KG1 (cell line): Measurements from ENCODE around the gene C6orf141.

ENCODE experiments used
- DNase-seq: peaks from one replicate; lab custom pipeline; 2025; lab: John Stamatoyannopoulos, UW

The C6orf141 gene

DNA sequence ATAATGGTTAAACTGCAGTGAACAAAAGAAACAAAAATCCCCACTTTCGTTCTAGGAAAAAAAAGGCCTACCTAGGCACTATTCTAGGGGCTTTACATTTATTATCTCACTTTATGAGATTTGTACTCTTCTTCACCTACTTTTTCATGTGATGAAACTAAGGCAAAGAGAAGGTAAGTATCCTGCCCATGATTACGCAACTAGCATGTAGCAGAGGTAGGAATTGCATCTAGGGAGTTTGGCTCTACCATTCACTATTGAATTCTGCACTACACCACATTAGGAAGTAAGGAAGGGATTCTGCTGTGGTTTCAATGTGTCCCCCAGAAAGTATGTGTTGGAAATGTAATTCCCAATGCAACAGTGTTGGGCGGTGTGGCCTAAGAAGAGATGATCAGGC lies 11.4 kb upstream of the C6orf141 start:
- no peak for DNase-seq

DNA sequence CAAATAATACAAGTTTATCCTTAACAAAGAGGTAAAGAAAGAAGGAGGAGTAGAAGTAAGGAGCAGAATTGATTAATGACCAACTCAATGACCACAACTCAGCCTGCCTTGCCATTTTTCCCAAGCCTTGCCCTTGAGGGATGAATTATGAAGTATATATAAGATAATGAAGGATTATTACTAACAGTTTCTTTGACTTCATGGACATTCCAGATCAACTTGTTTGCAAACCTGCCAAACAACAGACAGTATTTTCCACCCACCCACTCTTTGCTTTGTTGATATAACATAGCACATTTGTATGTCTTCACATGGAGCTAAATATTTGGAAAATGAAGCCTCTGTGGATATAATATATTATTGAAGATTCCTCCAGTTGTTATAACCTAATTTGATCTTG lies 9.9 kb upstream of the C6orf141 start:
- no peak for DNase-seq

- DNase-seq = no peak
Observed at GRCh38 chr6:49541210-49541724, 9.2 kb upstream of the C6orf141 start.

- no peak for DNase-seq
Observed at GRCh38 chr6:49541936-49542335, 8.5 kb upstream of the C6orf141 start.

DNA sequence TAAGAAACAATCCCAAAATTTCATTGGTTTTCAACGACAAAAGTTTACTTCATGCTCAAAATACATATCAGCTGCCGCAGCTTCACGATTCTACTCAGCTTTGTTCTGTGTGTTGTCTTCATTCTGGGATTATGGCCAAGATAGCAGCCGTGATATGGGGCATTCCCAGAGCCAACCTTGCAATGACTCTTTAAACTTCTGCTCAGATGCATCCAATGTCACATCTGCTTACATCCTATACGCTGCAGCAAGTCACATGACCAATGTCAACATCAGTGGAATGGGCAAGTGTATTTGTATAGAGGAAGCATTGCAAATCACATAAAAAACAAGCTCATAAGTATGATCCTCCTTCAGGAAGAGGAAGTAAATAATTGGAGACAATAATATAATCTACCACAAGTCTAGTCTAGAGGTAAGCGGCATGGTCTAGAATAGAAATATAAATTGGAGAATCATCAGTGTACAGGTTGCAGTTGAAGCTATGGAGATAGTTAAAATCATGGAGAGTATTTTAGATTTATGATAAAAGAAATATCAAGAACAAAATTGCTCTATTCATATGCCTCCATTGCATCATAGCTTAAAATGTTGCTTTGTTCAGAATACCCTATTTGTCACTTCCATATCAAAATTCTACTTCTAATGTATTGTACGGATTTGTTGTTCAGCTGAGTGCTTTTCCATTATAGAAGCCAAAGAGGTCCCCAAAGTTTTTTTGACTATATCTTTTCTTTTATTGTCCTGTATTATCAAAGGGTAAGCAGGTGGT lies 7.2 kb upstream of the C6orf141 start:
- DNase-seq = no peak

GRCh38 chr6:49546331-49546730 lies 4.1 kb upstream of the C6orf141 start:
- no peak for DNase-seq

DNA sequence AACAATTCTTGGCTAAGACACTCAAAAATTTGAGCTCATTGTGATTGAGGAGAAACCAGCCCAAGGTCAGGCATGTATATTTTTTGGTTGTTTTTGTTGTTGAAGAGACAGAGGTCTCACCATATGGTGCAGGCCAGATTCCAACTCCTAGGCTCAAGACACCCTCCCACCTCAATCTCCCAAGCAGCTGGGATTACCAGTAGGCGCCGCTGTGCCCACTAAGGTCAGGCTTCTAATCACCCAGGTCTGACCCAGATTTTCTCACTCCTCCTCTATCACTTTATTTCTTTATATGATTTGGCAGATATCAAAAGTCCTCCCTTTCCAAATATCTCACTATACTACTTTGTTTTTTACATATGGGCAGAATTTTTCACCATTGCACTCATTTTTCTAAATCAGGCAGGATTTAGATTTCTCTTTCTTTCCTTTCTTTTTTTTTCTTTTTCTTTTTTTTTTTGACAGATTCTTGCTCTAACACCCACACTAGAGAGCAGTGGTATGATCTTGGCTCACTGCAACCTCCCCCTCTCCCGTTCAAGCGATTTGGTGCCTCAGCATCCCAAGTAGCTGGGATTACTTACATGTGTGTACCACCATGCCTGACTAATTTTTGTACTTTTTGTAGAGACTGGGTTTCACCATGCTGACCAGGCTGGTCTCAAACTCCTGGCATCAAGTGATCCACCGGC lies 1.7 kb upstream of the C6orf141 start:
- no peak for DNase-seq

DNA sequence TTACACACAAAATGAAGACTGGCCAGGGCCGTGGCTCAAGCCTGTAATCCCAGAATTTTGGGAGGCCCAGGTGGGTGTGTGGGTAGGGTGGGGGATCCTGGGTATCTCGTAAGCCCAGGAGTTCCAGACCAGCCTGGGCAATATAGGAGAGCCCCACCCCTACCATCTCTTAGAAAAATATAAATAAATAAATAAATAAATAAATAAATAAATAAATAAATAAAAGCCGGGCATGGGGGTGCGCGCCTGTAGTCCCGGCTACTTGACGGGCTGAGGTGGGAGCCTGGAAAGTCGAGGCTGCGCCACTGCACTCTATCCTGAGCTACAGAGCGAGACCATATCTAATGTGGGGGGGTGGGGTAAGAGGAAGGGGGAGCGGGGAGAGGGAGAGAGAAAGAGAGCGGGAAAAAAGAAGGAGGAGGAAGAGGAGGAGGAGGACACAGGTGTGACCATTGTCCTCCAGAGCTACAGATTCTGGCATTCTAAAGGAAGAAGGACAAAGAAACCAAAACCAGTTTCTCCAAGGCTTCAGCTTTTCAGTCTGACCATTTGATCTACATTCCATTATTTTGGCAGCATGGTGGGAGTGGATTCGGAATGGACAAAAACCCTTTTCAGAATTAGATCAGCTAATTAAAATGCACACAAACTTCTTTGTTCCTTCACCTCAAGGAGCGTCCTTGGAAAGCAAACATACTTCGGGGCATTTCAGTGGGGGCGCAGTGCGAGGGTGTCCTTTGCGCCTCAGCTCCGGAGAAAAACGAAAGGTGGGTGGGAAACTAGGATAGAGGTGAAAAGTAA lies 577 bp upstream of the C6orf141 start:
- no peak for DNase-seq

DNA sequence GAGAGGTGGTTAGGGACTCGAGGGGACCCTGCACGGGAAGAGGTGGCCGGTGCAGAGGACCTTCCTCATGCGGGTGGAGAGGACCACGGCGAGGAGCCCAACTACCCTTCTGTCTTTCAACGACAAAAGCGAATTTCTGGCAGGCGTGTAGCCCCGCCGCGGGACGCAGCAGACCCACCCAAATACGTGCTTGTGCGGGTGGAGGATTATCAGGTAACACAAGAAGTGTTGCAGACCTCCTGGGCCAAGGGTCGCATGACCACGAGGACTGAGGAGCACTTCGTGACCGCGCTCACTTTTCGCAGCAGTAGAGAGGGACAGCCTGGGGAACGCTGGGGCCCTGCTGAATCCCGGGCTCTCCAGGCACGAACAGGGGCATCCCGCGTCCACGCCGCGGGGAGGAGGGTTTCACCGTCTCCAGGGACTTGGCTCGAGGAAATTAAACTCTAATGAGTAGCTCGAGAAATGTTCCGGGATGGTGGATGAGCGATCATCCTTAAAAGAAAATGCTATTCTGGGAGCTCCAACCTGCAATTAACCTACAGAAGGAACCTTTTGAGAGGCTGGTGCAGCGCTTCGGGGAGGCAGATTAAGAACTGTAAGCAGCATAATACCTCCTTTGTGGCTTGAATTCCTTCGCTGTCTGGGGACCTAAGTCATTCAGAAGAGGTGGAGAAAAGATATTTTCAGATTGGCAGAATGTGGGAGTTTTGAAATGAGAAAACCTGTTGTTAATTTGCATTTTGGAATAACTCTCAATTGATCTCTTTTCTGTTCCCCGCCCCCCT lies 804 bp downstream of the C6orf141 start:
- DNase-seq = peak; percentile 30

DNA sequence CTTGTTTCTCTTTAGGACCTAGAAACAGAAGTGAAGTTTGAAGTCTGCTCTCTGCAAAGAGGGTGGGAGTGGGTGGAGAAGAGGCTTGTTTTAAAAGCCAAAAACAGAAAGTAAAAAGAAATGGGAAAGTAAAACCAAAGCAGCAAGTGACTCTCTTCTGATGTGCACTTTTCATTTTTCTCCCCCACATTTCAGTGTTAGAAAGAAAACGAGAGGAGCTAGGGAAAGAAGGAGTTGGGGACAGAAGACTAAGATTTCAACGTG lies 1.3 kb downstream of the C6orf141 start:
- DNase-seq = no peak

DNA sequence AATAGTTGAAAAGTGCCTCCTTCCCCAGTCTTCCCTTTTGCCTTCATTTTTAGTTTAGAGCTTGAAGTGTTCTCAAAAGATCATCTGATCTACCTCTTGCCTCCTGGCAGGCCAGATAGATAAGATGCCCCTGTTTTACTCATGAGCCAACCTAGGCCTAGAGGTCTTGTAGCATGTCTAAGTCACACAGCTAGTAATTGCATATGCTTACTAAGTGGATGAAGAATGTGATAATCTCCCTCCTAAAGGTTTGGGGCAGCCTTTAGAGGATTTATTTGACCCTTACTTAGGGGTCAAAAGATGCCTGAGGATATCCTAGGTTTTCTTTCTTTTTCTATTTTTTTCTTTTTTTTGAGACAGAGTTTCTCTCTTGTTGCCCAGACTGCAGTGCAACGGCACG lies 2.1 kb downstream of the C6orf141 start:
- DNase-seq = no peak

DNA sequence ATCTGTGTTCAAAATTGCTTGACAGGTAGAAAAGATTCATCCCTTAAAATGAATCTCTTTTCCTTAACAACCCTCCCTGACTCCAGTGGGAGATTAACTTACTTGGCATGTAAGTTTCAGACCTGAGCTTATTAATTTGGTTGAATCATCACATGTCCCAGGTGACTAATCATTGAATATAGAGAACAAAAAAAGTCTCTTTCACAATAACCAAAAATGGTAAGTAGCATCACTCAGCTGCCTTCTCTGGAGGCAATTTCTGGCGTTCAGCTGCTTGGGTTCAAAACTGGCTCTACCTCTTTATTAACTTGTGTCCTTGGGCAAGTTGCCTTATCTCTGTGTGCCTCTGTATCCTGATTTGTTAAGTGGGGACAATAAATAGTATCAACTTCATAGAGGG lies 2.9 kb downstream of the C6orf141 start:
- DNase-seq = no peak

GRCh38 chr6:49555951-49556350 lies 5.5 kb downstream of the C6orf141 start:
- no peak for DNase-seq

GRCh38 chr6:49556429-49556837 lies 6.0 kb downstream of the C6orf141 start:
- DNase-seq = no peak

DNA sequence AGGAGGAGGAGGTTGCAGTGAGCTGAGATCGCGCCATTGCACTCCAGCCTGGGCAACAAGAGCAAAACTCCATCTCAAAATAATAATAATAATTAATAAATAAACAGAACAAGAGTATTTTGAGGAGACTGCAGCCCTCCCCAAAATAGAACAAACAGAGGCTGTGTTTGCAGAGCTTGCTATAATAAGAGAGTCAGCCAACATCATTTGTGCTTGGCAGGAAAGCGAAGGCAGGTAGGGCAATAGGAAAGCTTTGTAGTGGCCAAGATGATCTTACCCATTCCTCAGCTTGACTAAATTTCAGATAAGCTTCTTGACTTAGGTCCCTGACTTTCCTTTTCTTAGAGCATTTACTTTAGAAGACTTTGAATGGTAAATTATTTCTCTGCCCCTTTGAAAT lies 6.7 kb downstream of the C6orf141 start:
- DNase-seq = no peak

- no peak for DNase-seq
Observed at GRCh38 chr6:49558238-49558637, 7.8 kb downstream of the C6orf141 start.

GRCh38 chr6:49563006-49563886 lies 12.8 kb downstream of the C6orf141 start:
- DNase-seq = no peak

DNA sequence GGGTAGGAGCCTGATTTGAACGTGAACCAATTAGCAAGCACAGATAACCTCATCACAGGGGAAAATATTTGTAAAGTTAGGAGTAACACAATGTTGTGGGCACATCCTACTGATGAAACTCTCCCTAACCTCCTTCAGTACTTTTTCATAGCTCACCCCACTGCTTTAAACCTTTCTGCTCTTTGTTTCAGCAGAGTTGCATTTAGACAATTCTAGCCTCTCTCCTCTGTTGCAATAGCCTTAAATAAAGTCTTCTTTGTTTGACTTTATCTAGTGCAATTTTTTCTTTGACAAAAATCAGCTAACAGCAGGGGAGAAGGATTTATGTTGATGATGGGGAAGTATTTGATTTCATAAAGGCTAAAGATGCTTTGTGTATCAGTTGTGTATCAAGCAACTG lies 14.1 kb downstream of the C6orf141 start:
- DNase-seq = no peak

DNA sequence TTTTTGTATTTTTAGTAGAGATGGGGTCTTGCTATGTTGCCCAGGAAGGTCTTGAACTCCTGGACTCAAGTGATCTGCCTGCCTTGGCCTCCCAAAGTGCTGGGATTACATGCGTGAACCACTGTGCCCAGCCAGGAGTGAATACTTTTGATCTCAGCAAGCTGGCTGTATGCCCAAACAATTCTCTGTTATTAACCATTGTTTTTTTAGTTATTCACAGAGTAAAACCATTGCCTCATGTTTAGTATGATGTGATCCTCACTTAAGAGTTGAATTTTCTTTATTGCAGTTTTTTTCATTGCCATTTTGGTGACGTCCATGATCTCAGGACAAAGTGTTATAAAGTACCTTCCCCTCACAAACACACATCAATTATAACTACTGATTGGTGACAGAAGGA lies 14.8 kb downstream of the C6orf141 start:
- DNase-seq = no peak

DNA sequence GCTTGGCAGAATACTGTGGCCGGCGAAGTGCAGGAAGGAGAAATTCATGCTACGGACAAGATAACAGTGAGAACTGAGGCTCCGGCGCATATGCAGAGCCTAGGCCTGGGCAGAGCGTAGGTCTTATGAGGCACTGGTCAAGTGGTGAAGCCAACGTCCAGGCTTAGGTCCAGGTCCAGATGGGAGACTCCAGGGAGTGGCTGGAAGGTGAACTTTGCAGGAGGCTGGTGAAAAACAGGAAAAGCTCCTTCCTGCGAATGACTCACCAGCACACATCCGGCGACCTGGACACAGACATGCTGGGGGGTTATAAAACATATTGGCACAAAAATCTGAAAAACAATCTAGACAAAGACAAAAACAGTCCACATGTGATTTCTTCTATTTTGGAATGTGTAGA lies 15.4 kb downstream of the C6orf141 start:
- peak; percentile 67 for DNase-seq

- no peak for DNase-seq
Observed at GRCh38 chr6:49570474-49571079, 20.1 kb downstream of the C6orf141 start.
